ENCODE data around the gene KRTAP21-2. TPM values are rescaled to one million over a fixed set of nuclear protein-coding genes. Genes with fewer than 3 reads are reported as not detected.
"Not testable (repeated sequence)": the region's sequence is repeated elsewhere in the genome, so short reads cannot be mapped to it uniquely, and the experiment has no call there.

Gene KRTAP21-2
- total RNA-seq, 2 donors from 2014 or later: not detected

- TF ChIP-seq CTCF (IDR thresholded peaks at IDR 0.05): no peak
- no peaks in the 10 kb centered on the region for H3K4me1 ChIP-seq
- no peak overlapping the region for H3K9ac ChIP-seq (ENCODE audit: low read depth in 2 of 2, low read length in 2 of 2)
- no peaks in the 10 kb centered on the region for H3K27me3 ChIP-seq
- intact Hi-C loops (cut with DNase I): no loop called here
- no peaks in the 10 kb centered on the region for H3K36me3 ChIP-seq
- no peak for DNase-seq
- no peak overlapping the region for H3K27ac ChIP-seq
- H3K9me3 ChIP-seq: no peaks in the 10 kb centered on the region
- no peak overlapping the region for H3K4me3 ChIP-seq
Measured at GRCh38 chr21:30758306-30758705, 11.2 kb upstream of the KRTAP21-2 start.

DNA sequence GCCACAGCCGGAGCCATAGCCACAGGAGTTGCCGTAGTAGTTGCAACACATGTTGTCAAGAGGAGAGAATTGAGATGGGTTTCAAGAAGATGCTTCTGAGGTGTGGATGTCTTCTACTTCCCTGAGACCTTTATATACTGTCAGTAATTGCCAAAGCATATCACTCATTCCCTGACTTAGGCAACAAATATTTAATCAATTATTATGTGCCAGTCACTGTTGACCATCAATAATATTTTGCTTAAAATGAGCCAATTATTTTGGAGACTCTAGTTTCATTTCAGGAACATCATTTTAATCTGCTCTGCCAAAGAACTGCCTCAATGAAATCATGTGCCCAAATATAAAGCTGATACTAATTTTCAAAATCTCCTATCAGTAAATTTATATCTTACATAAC is 8.3 kb upstream of the KRTAP21-2 start, which contains the start of gene KRTAP21-1:
Gene KRTAP21-1 (minus strand): TSS at position 101 of the 400 bp plus-strand sequence. CDS start 50 bp downstream, at position 51.
- H3K27me3 ChIP-seq; H3K9me3 ChIP-seq; H3K4me1 ChIP-seq; H3K27ac ChIP-seq; H3K36me3 ChIP-seq; intact Hi-C loops (cut with DNase I); DNase-seq; H3K9ac ChIP-seq (ENCODE audit: low read depth in 2 of 2, low read length in 2 of 2); H3K4me3 ChIP-seq: not testable (repeated sequence)

- no peak for TF ChIP-seq CTCF (IDR thresholded peaks at IDR 0.05)
- no peak overlapping the region for H3K9ac ChIP-seq (ENCODE audit: low read depth in 2 of 2, low read length in 2 of 2)
- H3K36me3 ChIP-seq: no peaks in the 10 kb centered on the region
- no peaks in the 10 kb centered on the region for H3K9me3 ChIP-seq
- H3K4me1 ChIP-seq: no peaks in the 10 kb centered on the region
- no peak overlapping the region for H3K4me3 ChIP-seq
- H3K27ac ChIP-seq: no peak overlapping the region
- intact Hi-C loops (cut with DNase I): no loop called here
- H3K27me3 ChIP-seq: no peaks in the 10 kb centered on the region
- DNase-seq: no peak
Measured at GRCh38 chr21:30740462-30740861, 6.6 kb downstream of the KRTAP21-2 start.

DNA sequence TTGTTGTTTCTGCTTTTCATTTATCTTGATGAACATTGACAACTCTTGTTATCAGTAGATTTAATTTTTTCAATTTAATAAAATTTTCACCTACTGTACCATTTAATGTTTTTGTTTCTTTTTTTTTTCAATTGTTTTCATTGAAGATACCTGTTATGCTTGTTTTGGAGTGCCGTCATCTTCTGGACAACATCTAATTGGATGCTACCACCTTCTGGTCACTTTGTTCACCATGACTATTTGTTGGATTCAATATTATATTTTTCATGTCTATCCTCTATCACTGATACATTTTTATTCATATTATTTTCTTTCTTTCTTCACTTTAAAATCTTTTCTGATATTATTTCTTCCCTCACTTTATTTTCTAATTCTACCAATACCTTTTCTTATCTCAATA is 14.0 kb downstream of the KRTAP21-2 start:
- Histone ChIP-seq H3K4me3 (no peak overlapping the region), H3K27me3 (no peaks in the 10 kb centered on the region), H3K4me1 (no peaks in the 10 kb centered on the region), H3K27ac (no peak overlapping the region), H3K36me3 (no peaks in the 10 kb centered on the region), H3K9me3 (no peaks in the 10 kb centered on the region), H3K9ac (ENCODE audit: low read depth in 2 of 2, low read length in 2 of 2) (no peak overlapping the region)
- intact Hi-C loops (cut with DNase I): no loop called here
- TF ChIP-seq CTCF (IDR thresholded peaks at IDR 0.05): no peak
- no peak for DNase-seq

DNA sequence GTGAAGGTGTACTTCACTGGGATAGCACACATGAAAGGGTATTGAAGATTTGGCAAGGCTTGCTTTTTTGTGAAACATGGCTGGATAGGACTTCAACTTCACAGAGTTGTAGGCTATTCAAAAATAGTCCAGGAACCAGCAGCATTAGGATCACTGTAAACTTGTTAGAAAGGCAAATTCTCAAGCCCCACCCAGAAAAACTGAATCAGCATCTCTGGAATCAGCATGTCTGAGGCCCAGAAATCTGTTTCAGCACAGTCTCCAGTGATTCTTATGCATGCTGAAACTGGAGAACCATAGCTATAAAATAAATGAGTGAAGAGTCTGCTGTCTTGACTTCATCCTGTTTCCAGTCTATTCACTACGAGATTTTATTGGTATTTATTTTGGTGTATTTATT is 20.3 kb downstream of the KRTAP21-2 start:
- Histone ChIP-seq H3K4me3 (no peak overlapping the region), H3K9me3 (no peaks in the 10 kb centered on the region), H3K4me1 (no peaks in the 10 kb centered on the region), H3K27ac (no peak overlapping the region), H3K36me3 (no peaks in the 10 kb centered on the region), H3K9ac (ENCODE audit: low read depth in 2 of 2, low read length in 2 of 2) (no peak overlapping the region), H3K27me3 (no peaks in the 10 kb centered on the region)
- no peak for TF ChIP-seq CTCF (IDR thresholded peaks at IDR 0.05)
- DNase-seq: no peak
- intact Hi-C loops (cut with DNase I): no loop called here

DNA sequence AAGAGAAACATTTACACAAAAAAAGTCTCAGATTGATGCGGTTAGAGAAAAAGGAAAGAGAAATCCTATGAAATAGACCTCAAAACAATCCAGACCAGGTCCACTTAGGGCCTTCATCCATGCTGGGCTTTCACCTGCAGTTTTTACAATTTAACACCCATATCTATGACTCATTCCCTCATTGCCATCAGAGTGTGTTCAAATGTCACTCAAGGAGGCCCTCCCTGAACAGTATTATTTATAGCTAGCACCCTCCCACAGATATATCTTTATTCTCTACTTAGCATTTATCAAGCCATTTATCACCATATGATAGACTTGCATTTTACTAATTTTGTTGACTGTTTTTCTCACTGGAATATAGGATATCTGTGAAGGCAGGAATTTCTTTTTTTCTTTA is 27.7 kb downstream of the KRTAP21-2 start:
- Histone ChIP-seq H3K4me3 (no peak overlapping the region), H3K9ac (ENCODE audit: low read depth in 2 of 2, low read length in 2 of 2) (no peak overlapping the region), H3K27ac (no peak overlapping the region), H3K36me3 (no peaks in the 10 kb centered on the region), H3K4me1 (no peaks in the 10 kb centered on the region), H3K9me3 (no peaks in the 10 kb centered on the region), H3K27me3 (no peaks in the 10 kb centered on the region)
- DNase-seq: no peak
- intact Hi-C loops (cut with DNase I): no loop called here
- no peak for TF ChIP-seq CTCF (IDR thresholded peaks at IDR 0.05)
